Upper lobe of left lung (tissue), 6 donors: Measurements from ENCODE around the gene TNNT2. TPM values are rescaled to one million over a fixed set of nuclear protein-coding genes. Genes with fewer than 3 reads are reported as not detected.

Experiments
- ATAC-seq, 2 donors: fragments of 200-7000 bp; cut with Tn5 transposase; one replicate each; pipeline ENCODE4 v1.9.1; 2022; ENCODE audit warnings: mild to moderate bottlenecking in 2 of 2, moderate library complexity in 2 of 2; ENCODE audit not compliant: low FRiP score in 2 of 2
- DNase-seq, 2 donors: peaks; one replicate each; pipeline ENCODE4 v3.0.0-alpha.2; 2019 to 2020
- H3K27ac ChIP-seq, 4 donors: fragments of 200-600 bp; sonication (generic); one replicate each; pipeline ENCODE4 v1.5.1; 2016 to 2019
- H3K27me3 ChIP-seq, 4 donors: fragments of 200-600 bp; sonication (generic); one replicate each; pipeline ENCODE4 v1.5.1; 2017 to 2019
- H3K36me3 ChIP-seq, 4 donors: fragments of 200-600 bp; sonication (generic); one replicate each; pipeline ENCODE4 v1.5.1; 2016 to 2019
- H3K4me1 ChIP-seq, 4 donors: fragments of 200-600 bp; sonication (generic); one replicate each; pipeline ENCODE4 v1.5.1; 2018 to 2019
- H3K4me3 ChIP-seq, 4 donors: fragments of 200-600 bp; sonication (generic); one replicate each; pipeline ENCODE4 v1.5.1; 2017 to 2019; ENCODE audit warnings: mild to moderate bottlenecking in 2 of 4, moderate library complexity in 1 of 4
- H3K9me3 ChIP-seq, 4 donors: fragments of 200-600 bp; sonication (generic); one replicate each; pipeline ENCODE4 v1.5.1; 2018 to 2019
- EP300 ChIP-seq, 4 donors: sonication (generic); formaldehyde crosslinking; IDR thresholded peaks; one replicate each; pipeline ENCODE4 v1.5.1; 2017; ENCODE audit warnings: antibody characterized with exemption in 4 of 4, control low read depth in 2 of 4
- POLR2A ChIP-seq, 4 donors: fragments of 450-650 bp; IDR thresholded peaks; one replicate each; pipeline ENCODE4 v1.5.1; 2016 to 2017; ENCODE audit warnings: antibody characterized with exemption in 4 of 4, mild to moderate bottlenecking in 2 of 4
- POLR2AphosphoS5 ChIP-seq, 2 donors: sonication (generic); formaldehyde crosslinking; IDR thresholded peaks; one replicate each; pipeline ENCODE4 v1.5.1; 2017; ENCODE audit warnings: antibody characterized with exemption in 2 of 2
- WGBS, 2 donors: methylation state at CpG; one replicate each; pipeline ENCODE4 v1.1.5; 2017 to 2018; 5-methylcytosine and 5-hydroxymethylcytosine counted together
- total RNA-seq, 6 donors: library from RNA; depleted of rRNA in 4 of 6; stranded (reverse); fragments of >200 nt in 4 of 6; gene quantifications; one replicate each; pipeline versions ENCODE4 v1.1.0 to v1.2.1, GENCODE V29; 2016 to 2021
- TF ChIP-seq, protein P1 (sequence below), 6 experiments: fragments of 450-650 bp in 4 of 6; fragments of 200-600 bp in 2 of 6; sonication (generic) in 2 of 6; IDR thresholded peaks; one replicate each; pipeline ENCODE4 v1.5.1; 2016 to 2019; ENCODE audit warnings: antibody characterized with exemption in 6 of 6
- donor health status: DM: no; HTN: no; CAD: no; lungs with moderate emphysema.
- donor health status: DM: no; HTN: yes; CAD: no; lungs with severe emphysema.

Gene TNNT2
- total RNA-seq, 6 donors from 2014 or later, result 2.0 to 31.4 (median 6.4) TPM

DNA sequence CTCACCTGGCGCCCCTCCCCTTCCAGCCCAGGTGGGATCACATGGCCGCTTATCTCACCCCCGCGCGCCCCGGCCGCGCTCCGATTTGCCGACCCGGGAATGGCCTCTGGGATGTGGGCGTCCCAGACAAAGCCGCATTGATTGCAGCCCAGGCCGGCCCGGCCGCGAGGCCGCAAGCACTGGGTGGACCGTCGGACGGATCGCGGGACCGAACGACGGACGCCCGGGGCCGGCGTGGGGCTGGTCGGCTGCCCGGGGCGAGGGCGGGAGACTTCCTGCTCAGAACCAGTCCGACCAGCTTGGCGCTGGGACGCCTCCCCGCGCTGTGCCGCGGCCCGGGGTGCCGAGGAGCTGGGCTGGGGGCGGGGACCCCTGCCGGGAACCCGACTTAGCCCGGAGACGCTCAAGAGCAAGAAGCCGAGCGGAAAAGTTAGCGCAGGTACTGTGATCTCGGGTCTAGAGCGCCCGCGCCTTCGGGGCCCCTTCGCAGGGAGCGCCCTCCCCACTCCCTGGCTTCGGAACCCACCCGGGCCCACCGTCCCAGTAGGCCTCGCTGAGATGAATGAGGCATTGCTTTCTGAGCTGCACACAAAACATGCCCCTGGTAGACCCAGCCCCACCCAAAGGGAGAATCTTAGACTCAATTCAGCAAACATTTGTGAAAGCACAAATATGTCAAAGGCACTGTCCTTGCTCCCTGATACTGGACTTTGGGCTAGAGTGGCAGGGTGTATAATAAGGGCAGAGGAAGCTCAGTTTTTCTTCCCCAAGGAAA lies 22.1 kb upstream of the TNNT2 start:
- Histone ChIP-seq H3K9me3 (no peaks in the 10 kb centered on the region), H3K36me3 (no peaks in the 10 kb centered on the region), H3K4me3 (peak overlapping the region in 3 of 4 donors; percentile 45 to 53 (median 50)), H3K27ac (peak overlapping the region; percentile 16 to 76 (median 62)), H3K4me1 (peaks cover 4 to 50% (median 26%) of the 10 kb centered on the region in 4 donors), H3K27me3 (peaks cover 0 to 16% (median 6%) of the 10 kb centered on the region in 4 donors)
- TF ChIP-seq, protein P1, sequence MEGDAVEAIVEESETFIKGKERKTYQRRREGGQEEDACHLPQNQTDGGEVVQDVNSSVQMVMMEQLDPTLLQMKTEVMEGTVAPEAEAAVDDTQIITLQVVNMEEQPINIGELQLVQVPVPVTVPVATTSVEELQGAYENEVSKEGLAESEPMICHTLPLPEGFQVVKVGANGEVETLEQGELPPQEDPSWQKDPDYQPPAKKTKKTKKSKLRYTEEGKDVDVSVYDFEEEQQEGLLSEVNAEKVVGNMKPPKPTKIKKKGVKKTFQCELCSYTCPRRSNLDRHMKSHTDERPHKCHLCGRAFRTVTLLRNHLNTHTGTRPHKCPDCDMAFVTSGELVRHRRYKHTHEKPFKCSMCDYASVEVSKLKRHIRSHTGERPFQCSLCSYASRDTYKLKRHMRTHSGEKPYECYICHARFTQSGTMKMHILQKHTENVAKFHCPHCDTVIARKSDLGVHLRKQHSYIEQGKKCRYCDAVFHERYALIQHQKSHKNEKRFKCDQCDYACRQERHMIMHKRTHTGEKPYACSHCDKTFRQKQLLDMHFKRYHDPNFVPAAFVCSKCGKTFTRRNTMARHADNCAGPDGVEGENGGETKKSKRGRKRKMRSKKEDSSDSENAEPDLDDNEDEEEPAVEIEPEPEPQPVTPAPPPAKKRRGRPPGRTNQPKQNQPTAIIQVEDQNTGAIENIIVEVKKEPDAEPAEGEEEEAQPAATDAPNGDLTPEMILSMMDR (IDR thresholded peaks at IDR 0.05), result no peak
- TF ChIP-seq POLR2A (IDR thresholded peaks at IDR 0.05) (peak in 2 of 4 donors; percentile 22 to 57), POLR2AphosphoS5 (IDR thresholded peaks at IDR 0.05) (peak in 1 of 2 donors; percentile 20), EP300 (IDR thresholded peaks at IDR 0.05) (no peak)
- WGBS, 2 donors, result 10% methylated on average over 3 to 21 of the region's 62 CpGs
- ATAC-seq (peak in 1 of 2 donors; percentile 52), DNase-seq (peak; percentile 61 to 92)

- ATAC-seq (no peak), DNase-seq (no peak)
- H3K27me3 ChIP-seq, result peaks cover 0 to 16% (median 6%) of the 10 kb centered on the region in 4 donors
- H3K27ac ChIP-seq, result peak within 1 kb of the TSS; percentile 16 to 76 (median 62)
- peak within 1 kb of the TSS in 3 of 4 donors; percentile 45 to 53 (median 50) for H3K4me3 ChIP-seq
- TF ChIP-seq, protein P1 (IDR thresholded peaks at IDR 0.05), result no peak
- no peak for TF ChIP-seq POLR2AphosphoS5 (IDR thresholded peaks at IDR 0.05)
- TF ChIP-seq EP300 (IDR thresholded peaks at IDR 0.05), result no peak
- TF ChIP-seq POLR2A (IDR thresholded peaks at IDR 0.05), result no peak
- H3K4me1 ChIP-seq, result peaks cover 4 to 44% (median 23%) of the 10 kb centered on the region in 4 donors
- WGBS, 2 donors, result 24 to 31% methylated on average over 5 to 9 of the region's 25 CpGs
- no peaks in the 10 kb centered on the region for H3K36me3 ChIP-seq
- no peaks in the 10 kb centered on the region for H3K9me3 ChIP-seq
Measured at GRCh38 chr1:201399018-201399351, 21.5 kb upstream of the TNNT2 start, which contains the start of gene LAD1. Gene LAD1, minus strand, starts transcription at chr1:201399324. Its CDS starts 18 bp downstream, at chr1:201399306.

- ATAC-seq (no peak), DNase-seq (no peak)
- no peak for TF ChIP-seq EP300 (IDR thresholded peaks at IDR 0.05)
- no peak for TF ChIP-seq POLR2AphosphoS5 (IDR thresholded peaks at IDR 0.05)
- TF ChIP-seq, protein P1 (IDR thresholded peaks at IDR 0.05), result no peak
- no peak for TF ChIP-seq POLR2A (IDR thresholded peaks at IDR 0.05)
- peak overlapping the region in 3 of 4 donors; percentile 45 to 53 (median 50) for H3K4me3 ChIP-seq
- WGBS, 2 donors, result 75 to 81% methylated on average over 2 of the region's 2 CpGs
- H3K4me1 ChIP-seq, result peaks cover 4 to 37% (median 23%) of the 10 kb centered on the region in 4 donors
- H3K27me3 ChIP-seq, result peaks cover 0 to 16% (median 6%) of the 10 kb centered on the region in 4 donors
- no peaks in the 10 kb centered on the region for H3K9me3 ChIP-seq
- peak overlapping the region in 2 of 4 donors; percentile 63 to 73 for H3K27ac ChIP-seq
- H3K36me3 ChIP-seq, result no peaks in the 10 kb centered on the region
Measured at GRCh38 chr1:201397675-201398074, 20.2 kb upstream of the TNNT2 start.

DNA sequence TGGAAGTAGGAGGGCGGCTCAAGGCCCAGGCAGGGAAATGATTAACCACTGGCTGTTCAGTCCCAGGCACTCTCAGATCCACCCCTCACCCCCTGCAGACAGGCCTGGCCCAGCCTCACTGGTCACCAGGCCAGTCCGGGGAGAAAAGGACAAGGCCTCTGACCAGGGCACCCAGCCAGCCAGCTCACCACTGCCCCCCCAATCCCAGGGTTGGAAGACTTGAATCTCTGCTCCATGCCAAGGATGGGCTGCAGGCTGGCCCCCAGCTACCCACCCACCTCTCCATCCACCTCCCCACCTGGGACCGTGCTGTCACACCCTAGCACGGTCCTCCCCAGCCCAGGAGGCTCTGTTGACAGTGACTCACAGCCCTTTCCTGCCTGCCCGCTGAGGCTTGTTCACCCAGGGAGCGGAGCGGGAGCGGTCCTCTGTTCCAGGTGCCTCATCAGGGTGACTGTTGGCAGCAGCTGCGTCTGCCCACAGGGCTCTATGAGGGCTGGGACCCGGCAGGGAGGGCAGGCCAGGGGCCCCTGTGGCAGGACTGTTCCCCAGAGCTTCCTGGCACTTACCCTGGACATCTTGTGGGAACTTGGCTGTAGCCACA lies 19.5 kb upstream of the TNNT2 start:
- Histone ChIP-seq H3K9me3 (no peaks in the 10 kb centered on the region), H3K4me1 (peaks cover 4 to 37% (median 23%) of the 10 kb centered on the region in 4 donors), H3K27ac (peak overlapping the region in 2 of 4 donors; percentile 44 to 63), H3K4me3 (peak overlapping the region in 2 of 4 donors; percentile 2 to 50), H3K27me3 (peaks cover 0 to 16% (median 6%) of the 10 kb centered on the region in 4 donors), H3K36me3 (no peaks in the 10 kb centered on the region)
- TF ChIP-seq POLR2A (IDR thresholded peaks at IDR 0.05) (peak in 1 of 4 donors; percentile 21), EP300 (IDR thresholded peaks at IDR 0.05) (no peak), POLR2AphosphoS5 (IDR thresholded peaks at IDR 0.05) (peak in 1 of 2 donors; percentile 54)
- TF ChIP-seq, protein P1 (IDR thresholded peaks at IDR 0.05), result no peak
- 63 to 66% methylated on average over 10 of the region's 10 CpGs for WGBS, 2 donors
- DNase-seq (peak; percentile 74 to 86), ATAC-seq (peak; percentile 37 to 74)
